H9 (cell line): ENCODE measurements around the gene UGT3A1. TPM values are rescaled to one million over a fixed set of nuclear protein-coding genes. Genes with fewer than 3 reads are reported as not detected.

ENCODE experiments used
- DNase-seq: peaks from one replicate; pipeline ENCODE4 v3.0.0-alpha.2; 2017
- H2AFZ ChIP-seq: one replicate; pipeline ENCODE4 v1.6.1; 2013; ENCODE audit warnings: mild to moderate bottlenecking, low read length, control low read depth, moderate library complexity
- H2AK5ac ChIP-seq: 2 replicates; pipeline ENCODE4 v1.6.1; 2013; ENCODE audit warnings: low read length, control low read depth, mixed read lengths; ENCODE audit not compliant: insufficient read length
- H2BK120ac ChIP-seq: one replicate; pipeline ENCODE4 v1.6.1; 2013; ENCODE audit warnings: low read depth, mild to moderate bottlenecking, low read length, control low read depth, inconsistent platforms; ENCODE audit not compliant: poor library complexity, severe bottlenecking
- H2BK12ac ChIP-seq: 2 replicates; pipeline ENCODE4 v1.6.1; 2013; ENCODE audit warnings: low read length, control low read depth, mixed read lengths, low read depth; ENCODE audit not compliant: insufficient read length
- H2BK15ac ChIP-seq: 2 replicates; pipeline ENCODE4 v1.6.1; 2013; ENCODE audit warnings: low read depth, low read length, control low read depth
- H2BK20ac ChIP-seq: one replicate; pipeline ENCODE4 v1.6.1; 2013; ENCODE audit warnings: low read depth, mild to moderate bottlenecking, low read length, control low read depth, inconsistent platforms; ENCODE audit not compliant: poor library complexity, severe bottlenecking
- H2BK5ac ChIP-seq: 2 replicates; pipeline ENCODE4 v1.6.1; 2013; ENCODE audit warnings: low read length, control low read depth, mixed read lengths; ENCODE audit not compliant: insufficient read length
- H3K14ac ChIP-seq: 2 replicates; pipeline ENCODE4 v1.6.1; 2013; ENCODE audit warnings: low read length, control low read depth; ENCODE audit not compliant: insufficient read depth
- H3K18ac ChIP-seq: 2 replicates; pipeline ENCODE4 v1.6.1; 2013; ENCODE audit warnings: low read depth, mild to moderate bottlenecking, mixed read lengths, low read length, control low read depth; ENCODE audit not compliant: insufficient read length
- H3K23ac ChIP-seq: 2 replicates; pipeline ENCODE4 v1.6.1; 2013; ENCODE audit warnings: low read length, control low read depth, mixed read lengths, low read depth; ENCODE audit not compliant: insufficient read length
- H3K23me2 ChIP-seq: 2 replicates; pipeline ENCODE4 v1.6.1; 2013; ENCODE audit warnings: low read depth, mild to moderate bottlenecking, mixed read lengths, low read length, control low read depth; ENCODE audit not compliant: insufficient read length, poor library complexity, severe bottlenecking
- H3K27ac ChIP-seq: 2 replicates; pipeline ENCODE4 v1.5.1; 2013; ENCODE audit warnings: low read length, control low read depth, mixed read lengths, low read depth; ENCODE audit not compliant: insufficient read length
- H3K27me3 ChIP-seq: 2 replicates; pipeline ENCODE4 v1.6.1; 2013; ENCODE audit warnings: low read length, control low read depth, inconsistent platforms; ENCODE audit not compliant: insufficient read depth
- H3K4ac ChIP-seq: 2 replicates; pipeline ENCODE4 v1.6.1; 2013; ENCODE audit warnings: low read depth, mild to moderate bottlenecking, control low read depth, inconsistent platforms, low read length, moderate library complexity
- H3K4me1 ChIP-seq: 2 replicates; pipeline ENCODE4 v1.6.1; 2013; ENCODE audit warnings: low read length, control low read depth, inconsistent platforms; ENCODE audit not compliant: insufficient read depth
- H3K4me2 ChIP-seq: 2 replicates; pipeline ENCODE4 v1.6.1; 2013; ENCODE audit warnings: low read length, control low read depth, mixed read lengths; ENCODE audit not compliant: insufficient read length, insufficient read depth
- H3K56ac ChIP-seq: 2 replicates; pipeline ENCODE4 v1.6.1; 2013; ENCODE audit warnings: low read depth, mild to moderate bottlenecking, mixed read lengths, low read length, control low read depth; ENCODE audit not compliant: insufficient read length
- H3K79me1 ChIP-seq: 2 replicates; pipeline ENCODE4 v1.6.1; 2013; ENCODE audit warnings: low read depth, mild to moderate bottlenecking, moderate library complexity, low read length, control low read depth, inconsistent platforms; ENCODE audit not compliant: insufficient read depth, poor library complexity, severe bottlenecking
- H3K79me2 ChIP-seq: 2 replicates; pipeline ENCODE4 v1.6.1; 2013; ENCODE audit warnings: low read length, control low read depth, inconsistent platforms; ENCODE audit not compliant: insufficient read depth
- H3K9ac ChIP-seq: 2 replicates; pipeline ENCODE4 v1.6.1; 2013; ENCODE audit warnings: low read length, control low read depth, mixed read lengths; ENCODE audit not compliant: insufficient read length; ENCODE audit errors: extremely low read depth
- H3K9me3 ChIP-seq: one replicate; pipeline ENCODE4 v1.6.1; 2013; ENCODE audit warnings: low read depth, low read length, inconsistent platforms; ENCODE audit not compliant: control insufficient read depth
- H3T11ph ChIP-seq: one replicate; pipeline ENCODE4 v1.6.1; 2013; ENCODE audit warnings: mild to moderate bottlenecking, low read length, control low read depth, inconsistent platforms
- H4K20me1 ChIP-seq: one replicate; pipeline ENCODE4 v1.6.1; 2013; ENCODE audit not compliant: control insufficient read depth, insufficient read length, insufficient read depth
- H4K5ac ChIP-seq: 2 replicates; pipeline ENCODE4 v1.6.1; 2013; ENCODE audit warnings: low read depth, mild to moderate bottlenecking, mixed read lengths, low read length, control low read depth; ENCODE audit not compliant: insufficient read length
- H4K8ac ChIP-seq: replicated peaks from 2 replicates; pipeline ENCODE4 v1.6.1; 2013; ENCODE audit warnings: low read length, control low read depth, mixed read lengths, low read depth; ENCODE audit not compliant: insufficient read length
- H4K91ac ChIP-seq: 2 replicates; pipeline ENCODE4 v1.6.1; 2013; ENCODE audit warnings: low read depth, mild to moderate bottlenecking, moderate library complexity, mixed read lengths, low read length, control low read depth; ENCODE audit not compliant: insufficient read length
- H3K27ac Mint-ChIP-seq, 3 experiments: 2 replicates in 2 of 3; 3 replicates in 1 of 3; pipeline ENCODE4 v1.8.0; 2020 to 2021; ENCODE audit warnings: mixed read lengths in 3 of 3, mild to moderate bottlenecking in 1 of 3, moderate library complexity in 1 of 3
- H3K27me3 Mint-ChIP-seq: 2 replicates; pipeline ENCODE4 v1.8.0; 2021; ENCODE audit warnings: low read depth, mild to moderate bottlenecking, moderate library complexity, mixed read lengths
- H3K36me3 Mint-ChIP-seq, 3 experiments: 2 replicates in 2 of 3; 3 replicates in 1 of 3; pipeline ENCODE4 v1.8.0; 2020 to 2021; ENCODE audit warnings: low read depth in 3 of 3, mixed read lengths in 3 of 3; ENCODE audit not compliant: insufficient read depth in 1 of 3
- H3K4me1 Mint-ChIP-seq, 2 experiments: 2 replicates each; pipeline ENCODE4 v1.8.0; 2020; ENCODE audit warnings: mixed read lengths in 2 of 2
- H3K4me3 Mint-ChIP-seq, 2 experiments: 2 replicates in 1 of 2; 3 replicates in 1 of 2; pipeline ENCODE4 v1.8.0; 2020 to 2021; ENCODE audit warnings: mild to moderate bottlenecking in 2 of 2, mixed read lengths in 2 of 2, moderate library complexity in 1 of 2
- H3K9me3 Mint-ChIP-seq, 2 experiments: 2 replicates in 1 of 2; 3 replicates in 1 of 2; pipeline ENCODE4 v1.8.0; 2020; ENCODE audit warnings: mild to moderate bottlenecking in 2 of 2, mixed read lengths in 2 of 2, moderate library complexity in 1 of 2
- WGBS: extraction: QIAGEN DNeasy Blood & Tissue Kit; methylation state at CpG from one replicate; pipeline ENCODE4 v1.1.7; 2013; ENCODE audit warnings: missing lambda C conversion rate, low lambda C conversion rate, mixed read lengths; ENCODE audit not compliant: insufficient read length; ENCODE audit errors: extremely low coverage; 5-methylcytosine and 5-hydroxymethylcytosine counted together
- total RNA-seq: library from RNA; stranded (reverse); gene quantifications from 2 replicates; pipeline ENCODE4 v1.2.1, GENCODE V29; 2021
- TF ChIP-seq, protein P1 (sequence below): fragments of 200-600 bp; sonication (generic); conservative IDR thresholded peaks from 3 replicates; pipeline ENCODE4 v1.8.0; 2021; ENCODE audit warnings: antibody characterized with exemption, mild to moderate bottlenecking

Gene UGT3A1
- total RNA-seq, 1 experiment from 2014 or later, result 1.8 TPM

- H3K27ac Mint-ChIP-seq, result no peak overlapping the region
- H3K27me3 ChIP-seq, result no peaks in the 10 kb centered on the region
- H3K4me3 Mint-ChIP-seq, result no peak overlapping the region
- no peak overlapping the region for H2BK15ac ChIP-seq
- no CpG with 5 or more reads among the region's 3 CpGs for WGBS
- no peak overlapping the region for H3K4ac ChIP-seq
- H2BK12ac ChIP-seq, result no peak overlapping the region
- no peak overlapping the region for H3K27ac ChIP-seq
- H3K56ac ChIP-seq, result no peak overlapping the region
- no peak overlapping the region for H3K14ac ChIP-seq
- no peak overlapping the region for H2BK20ac ChIP-seq
- no peak overlapping the region for H3K23ac ChIP-seq
- no peaks in the 10 kb centered on the region for H3K23me2 ChIP-seq
- DNase-seq, result no peak
- H2AK5ac ChIP-seq, result no peak overlapping the region
- no peaks in the 10 kb centered on the region; a peak in 1 of 7 replicates for H3K36me3 Mint-ChIP-seq
- peaks cover 0 to 2% of the 10 kb centered on the region in 2 experiments; a peak in 1 of 5 replicates for H3K9me3 Mint-ChIP-seq
- no peaks in the 10 kb centered on the region; the same call in 1 of the 2 replicates for H3K27me3 Mint-ChIP-seq
- H4K8ac ChIP-seq, result no peak overlapping the region
- no peak overlapping the region for H3T11ph ChIP-seq
- H3K4me1 Mint-ChIP-seq, result no peaks in the 10 kb centered on the region
- no peaks in the 10 kb centered on the region for H3K79me2 ChIP-seq
- no peak overlapping the region for H3K18ac ChIP-seq
- no peaks in the 10 kb centered on the region for H3K9me3 ChIP-seq
- TF ChIP-seq, protein P1, sequence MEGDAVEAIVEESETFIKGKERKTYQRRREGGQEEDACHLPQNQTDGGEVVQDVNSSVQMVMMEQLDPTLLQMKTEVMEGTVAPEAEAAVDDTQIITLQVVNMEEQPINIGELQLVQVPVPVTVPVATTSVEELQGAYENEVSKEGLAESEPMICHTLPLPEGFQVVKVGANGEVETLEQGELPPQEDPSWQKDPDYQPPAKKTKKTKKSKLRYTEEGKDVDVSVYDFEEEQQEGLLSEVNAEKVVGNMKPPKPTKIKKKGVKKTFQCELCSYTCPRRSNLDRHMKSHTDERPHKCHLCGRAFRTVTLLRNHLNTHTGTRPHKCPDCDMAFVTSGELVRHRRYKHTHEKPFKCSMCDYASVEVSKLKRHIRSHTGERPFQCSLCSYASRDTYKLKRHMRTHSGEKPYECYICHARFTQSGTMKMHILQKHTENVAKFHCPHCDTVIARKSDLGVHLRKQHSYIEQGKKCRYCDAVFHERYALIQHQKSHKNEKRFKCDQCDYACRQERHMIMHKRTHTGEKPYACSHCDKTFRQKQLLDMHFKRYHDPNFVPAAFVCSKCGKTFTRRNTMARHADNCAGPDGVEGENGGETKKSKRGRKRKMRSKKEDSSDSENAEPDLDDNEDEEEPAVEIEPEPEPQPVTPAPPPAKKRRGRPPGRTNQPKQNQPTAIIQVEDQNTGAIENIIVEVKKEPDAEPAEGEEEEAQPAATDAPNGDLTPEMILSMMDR, result no peak
- H4K91ac ChIP-seq, result no peak overlapping the region
- H3K4me1 ChIP-seq, result no peaks in the 10 kb centered on the region
- no peak overlapping the region for H3K9ac ChIP-seq
- H4K20me1 ChIP-seq, result no peaks in the 10 kb centered on the region
- no peaks in the 10 kb centered on the region for H3K79me1 ChIP-seq
- H3K4me2 ChIP-seq, result no peak overlapping the region
- H2AFZ ChIP-seq, result no peak overlapping the region
- no peak overlapping the region for H2BK120ac ChIP-seq
- H4K5ac ChIP-seq, result no peak overlapping the region
- no peak overlapping the region for H2BK5ac ChIP-seq
Observed at GRCh38 chr5:36001032-36001431, 9.8 kb upstream of the UGT3A1 start.
